Measurements from ENCODE around the gene RPEL1.
"Not testable (repeated sequence)": the region's sequence is repeated elsewhere in the genome, so short reads cannot be mapped to it uniquely, and the experiment has no call there.

Gene RPEL1

GRCh38 chr10:103207141-103207540 lies 38.5 kb upstream of the RPEL1 start:
- H3K27ac ChIP-seq (ENCODE audit: low read depth, low read length): peak overlapping the region; percentile 29
- H3K4me2 ChIP-seq (ENCODE audit: low read length): no peak overlapping the region
- H2BK15ac ChIP-seq (replicated peaks; ENCODE audit: low read depth): no peak overlapping the region
- no peak overlapping the region for H3K4ac ChIP-seq (ENCODE audit: low read depth, low read length)
- H3K56ac ChIP-seq (ENCODE audit: low read length): peak overlapping the region; percentile 96
- no peak overlapping the region for H2AK5ac ChIP-seq (ENCODE audit: low read length)
- H3K79me1 ChIP-seq (ENCODE audit: low read length): no peaks in the 10 kb centered on the region
- no peaks in the 10 kb centered on the region for H3K79me2 ChIP-seq (ENCODE audit: control insufficient read depth, insufficient read depth, low read length)
- H3K18ac ChIP-seq (ENCODE audit: low read length): no peak overlapping the region
- peaks cover under 1% of the 10 kb centered on the region for H3K36me3 ChIP-seq (ENCODE audit: control insufficient read depth, insufficient read depth, low read length)
- WGBS (ENCODE audit: extremely low coverage, insufficient coverage, low lambda C conversion rate): no CpG with 5 or more reads among the region's 2 CpGs
- H4K8ac ChIP-seq (ENCODE audit: low read depth, low read length): no peak overlapping the region
- H2BK120ac ChIP-seq (ENCODE audit: low read depth, low read length): no peak overlapping the region
- peak; percentile 93 for DNase-seq
- no peaks in the 10 kb centered on the region for H3K27me3 ChIP-seq (ENCODE audit: insufficient read depth, low read length, poor library complexity)
- no peak overlapping the region for H4K5ac ChIP-seq (ENCODE audit: low read length)
- H3K4me1 ChIP-seq (ENCODE audit: control insufficient read depth, low read depth, low read length): peaks cover 7% of the 10 kb centered on the region
- H3K23ac ChIP-seq (ENCODE audit: low read length): no peak overlapping the region
- no peak overlapping the region for H2BK5ac ChIP-seq (ENCODE audit: low read length)
- H3K4me3 ChIP-seq (ENCODE audit: low read length): no peak overlapping the region
- H3K9ac ChIP-seq (ENCODE audit: low read length): no peak overlapping the region

GRCh38 chr10:103207643-103208042 lies 38.0 kb upstream of the RPEL1 start:
- not testable (repeated sequence) for H3K4me1 ChIP-seq (ENCODE audit: control insufficient read depth, low read depth, low read length); H3K4me2 ChIP-seq (ENCODE audit: low read length); H3K23ac ChIP-seq (ENCODE audit: low read length); H3K79me2 ChIP-seq (ENCODE audit: control insufficient read depth, insufficient read depth, low read length); H2BK15ac ChIP-seq (replicated peaks; ENCODE audit: low read depth); H4K5ac ChIP-seq (ENCODE audit: low read length); H2AK5ac ChIP-seq (ENCODE audit: low read length); H3K27me3 ChIP-seq (ENCODE audit: insufficient read depth, low read length, poor library complexity); H3K4me3 ChIP-seq (ENCODE audit: low read length); H3K79me1 ChIP-seq (ENCODE audit: low read length); H3K36me3 ChIP-seq (ENCODE audit: control insufficient read depth, insufficient read depth, low read length); H4K8ac ChIP-seq (ENCODE audit: low read depth, low read length)
- H3K18ac ChIP-seq (ENCODE audit: low read length): peak overlapping the region; percentile 39
- H2BK5ac ChIP-seq (ENCODE audit: low read length): peak overlapping the region; percentile 80
- no CpG with 5 or more reads among the region's 3 CpGs for WGBS (ENCODE audit: extremely low coverage, insufficient coverage, low lambda C conversion rate)
- H3K9ac ChIP-seq (ENCODE audit: low read length): peak overlapping the region; percentile 38
- H3K4ac ChIP-seq (ENCODE audit: low read depth, low read length): peak overlapping the region; percentile 79
- DNase-seq: peak; percentile 72
- peak overlapping the region; percentile 51 for H2BK120ac ChIP-seq (ENCODE audit: low read depth, low read length)
- H3K56ac ChIP-seq (ENCODE audit: low read length): peak overlapping the region; percentile 67
- peak overlapping the region; percentile 37 for H3K27ac ChIP-seq (ENCODE audit: low read depth, low read length)

- H3K4me1 ChIP-seq (ENCODE audit: control insufficient read depth, low read depth, low read length); H2BK5ac ChIP-seq (ENCODE audit: low read length); H2BK15ac ChIP-seq (replicated peaks; ENCODE audit: low read depth); H3K4ac ChIP-seq (ENCODE audit: low read depth, low read length); H3K23ac ChIP-seq (ENCODE audit: low read length); H3K79me1 ChIP-seq (ENCODE audit: low read length); H4K8ac ChIP-seq (ENCODE audit: low read depth, low read length); H3K18ac ChIP-seq (ENCODE audit: low read length); H3K79me2 ChIP-seq (ENCODE audit: control insufficient read depth, insufficient read depth, low read length); H3K36me3 ChIP-seq (ENCODE audit: control insufficient read depth, insufficient read depth, low read length); H2BK120ac ChIP-seq (ENCODE audit: low read depth, low read length); H3K4me3 ChIP-seq (ENCODE audit: low read length); H3K56ac ChIP-seq (ENCODE audit: low read length); H2AK5ac ChIP-seq (ENCODE audit: low read length); DNase-seq; H3K4me2 ChIP-seq (ENCODE audit: low read length); H4K5ac ChIP-seq (ENCODE audit: low read length); H3K27me3 ChIP-seq (ENCODE audit: insufficient read depth, low read length, poor library complexity); H3K9ac ChIP-seq (ENCODE audit: low read length); H3K27ac ChIP-seq (ENCODE audit: low read depth, low read length): not testable (repeated sequence)
- WGBS (ENCODE audit: extremely low coverage, insufficient coverage, low lambda C conversion rate): no CpG with 5 or more reads among the region's 4 CpGs
Observed at GRCh38 chr10:103210262-103210661, 35.4 kb upstream of the RPEL1 start.

- WGBS (ENCODE audit: extremely low coverage, insufficient coverage, low lambda C conversion rate): no CpG with 5 or more reads among the region's 5 CpGs
- H3K56ac ChIP-seq (ENCODE audit: low read length): no peak overlapping the region
Observed at GRCh38 chr10:103215601-103216000, 30.1 kb upstream of the RPEL1 start.

GRCh38 chr10:103216362-103216761 lies 29.3 kb upstream of the RPEL1 start:
- not testable (repeated sequence) for H2BK5ac ChIP-seq (ENCODE audit: low read length); H3K23ac ChIP-seq (ENCODE audit: low read length); H3K79me2 ChIP-seq (ENCODE audit: control insufficient read depth, insufficient read depth, low read length); H3K27ac ChIP-seq (ENCODE audit: low read depth, low read length); H3K4me3 ChIP-seq (ENCODE audit: low read length); H4K8ac ChIP-seq (ENCODE audit: low read depth, low read length); H3K36me3 ChIP-seq (ENCODE audit: control insufficient read depth, insufficient read depth, low read length); H3K18ac ChIP-seq (ENCODE audit: low read length); H3K56ac ChIP-seq (ENCODE audit: low read length); H2AK5ac ChIP-seq (ENCODE audit: low read length); H3K27me3 ChIP-seq (ENCODE audit: insufficient read depth, low read length, poor library complexity); H2BK120ac ChIP-seq (ENCODE audit: low read depth, low read length); H4K5ac ChIP-seq (ENCODE audit: low read length); H3K9ac ChIP-seq (ENCODE audit: low read length); H3K4ac ChIP-seq (ENCODE audit: low read depth, low read length); H2BK15ac ChIP-seq (replicated peaks; ENCODE audit: low read depth); H3K4me1 ChIP-seq (ENCODE audit: control insufficient read depth, low read depth, low read length); H3K4me2 ChIP-seq (ENCODE audit: low read length); H3K79me1 ChIP-seq (ENCODE audit: low read length)
- no CpG with 5 or more reads among the region's 4 CpGs for WGBS (ENCODE audit: extremely low coverage, insufficient coverage, low lambda C conversion rate)
- DNase-seq: peak; percentile 72

More at GRCh38 chr10:103215601-103216000, 30.1 kb upstream of the RPEL1 start:
- peaks cover 2% of the 10 kb centered on the region for H3K4me1 ChIP-seq (ENCODE audit: control insufficient read depth, low read depth, low read length)
- H2BK5ac ChIP-seq (ENCODE audit: low read length): no peak overlapping the region
- no peak overlapping the region for H3K4me2 ChIP-seq (ENCODE audit: low read length)
- H3K27me3 ChIP-seq (ENCODE audit: insufficient read depth, low read length, poor library complexity): no peaks in the 10 kb centered on the region
- no peak overlapping the region for H3K4me3 ChIP-seq (ENCODE audit: low read length)
- no peak overlapping the region for H2BK120ac ChIP-seq (ENCODE audit: low read depth, low read length)
- no peaks in the 10 kb centered on the region for H3K79me1 ChIP-seq (ENCODE audit: low read length)
- H4K5ac ChIP-seq (ENCODE audit: low read length): no peak overlapping the region
- peaks cover 2% of the 10 kb centered on the region for H3K36me3 ChIP-seq (ENCODE audit: control insufficient read depth, insufficient read depth, low read length)
- no peak overlapping the region for H2BK15ac ChIP-seq (replicated peaks; ENCODE audit: low read depth)
- no peak overlapping the region for H3K18ac ChIP-seq (ENCODE audit: low read length)
- H3K79me2 ChIP-seq (ENCODE audit: control insufficient read depth, insufficient read depth, low read length): no peaks in the 10 kb centered on the region
- no peak overlapping the region for H3K9ac ChIP-seq (ENCODE audit: low read length)
- DNase-seq: no peak
- H3K27ac ChIP-seq (ENCODE audit: low read depth, low read length): no peak overlapping the region
- no peak overlapping the region for H4K8ac ChIP-seq (ENCODE audit: low read depth, low read length)
- no peak overlapping the region for H3K4ac ChIP-seq (ENCODE audit: low read depth, low read length)
- H2AK5ac ChIP-seq (ENCODE audit: low read length): no peak overlapping the region
- no peak overlapping the region for H3K23ac ChIP-seq (ENCODE audit: low read length)

GRCh38 chr10:103224133-103224532 lies 21.6 kb upstream of the RPEL1 start:
- no peak overlapping the region for H3K4ac ChIP-seq (ENCODE audit: low read depth, low read length)
- no peak overlapping the region for H4K5ac ChIP-seq (ENCODE audit: low read length)
- no peak overlapping the region for H3K9ac ChIP-seq (ENCODE audit: low read length)
- no peak overlapping the region for H3K4me2 ChIP-seq (ENCODE audit: low read length)
- no CpG with 5 or more reads among the region's 4 CpGs for WGBS (ENCODE audit: extremely low coverage, insufficient coverage, low lambda C conversion rate)
- H3K27me3 ChIP-seq (ENCODE audit: insufficient read depth, low read length, poor library complexity): no peaks in the 10 kb centered on the region
- H3K18ac ChIP-seq (ENCODE audit: low read length): no peak overlapping the region
- H3K4me1 ChIP-seq (ENCODE audit: control insufficient read depth, low read depth, low read length): no peaks in the 10 kb centered on the region
- no peak overlapping the region for H2BK120ac ChIP-seq (ENCODE audit: low read depth, low read length)
- no peaks in the 10 kb centered on the region for H3K79me1 ChIP-seq (ENCODE audit: low read length)
- no peaks in the 10 kb centered on the region for H3K79me2 ChIP-seq (ENCODE audit: control insufficient read depth, insufficient read depth, low read length)
- no peak overlapping the region for H2AK5ac ChIP-seq (ENCODE audit: low read length)
- H3K27ac ChIP-seq (ENCODE audit: low read depth, low read length): no peak overlapping the region
- H3K23ac ChIP-seq (ENCODE audit: low read length): no peak overlapping the region
- H3K4me3 ChIP-seq (ENCODE audit: low read length): no peak overlapping the region
- DNase-seq: peak; percentile 35
- no peaks in the 10 kb centered on the region for H3K36me3 ChIP-seq (ENCODE audit: control insufficient read depth, insufficient read depth, low read length)
- H2BK15ac ChIP-seq (replicated peaks; ENCODE audit: low read depth): no peak overlapping the region
- H2BK5ac ChIP-seq (ENCODE audit: low read length): no peak overlapping the region
- no peak overlapping the region for H4K8ac ChIP-seq (ENCODE audit: low read depth, low read length)
- H3K56ac ChIP-seq (ENCODE audit: low read length): no peak overlapping the region
